Body of pancreas (tissue), 4 donors: ENCODE measurements around the gene RAD51B. TPM values are rescaled to one million over a fixed set of nuclear protein-coding genes. Genes with fewer than 3 reads are reported as not detected.
"Not testable (repeated sequence)": the region's sequence is repeated elsewhere in the genome, so short reads cannot be mapped to it uniquely, and the experiment has no call there.

Source experiments
- ATAC-seq: fragments of 150-250 bp; one replicate; pipeline ENCODE4 v1.9.1; 2016
- DNase-seq, 4 donors: peaks; one replicate each; pipeline ENCODE4 v3.0.0-alpha.2; 2019
- H3K27ac ChIP-seq, 4 donors: fragments of 200-600 bp; sonication (generic); 1 replicate in 3 of 4; 2 replicates in 1 of 4; pipeline versions ENCODE4 v1.5.1 to v1.6.1; 2016 to 2019; ENCODE audit warnings: mild to moderate bottlenecking in 1 of 4, mixed read lengths in 1 of 4, moderate library complexity in 1 of 4
- H3K27me3 ChIP-seq, 2 donors: fragments of 200-600 bp; sonication (generic); one replicate each; pipeline ENCODE4 v1.6.0; 2016; ENCODE audit warnings: mild to moderate bottlenecking in 1 of 2
- H3K36me3 ChIP-seq, 2 donors: fragments of 200-600 bp; sonication (generic); replicated peaks in 1 of 2; 2 replicates each; pipeline ENCODE4 v1.5.1; 2016; ENCODE audit warnings: low read depth in 2 of 2; ENCODE audit not compliant: insufficient read depth in 1 of 2
- H3K4me1 ChIP-seq: fragments of 200-600 bp; sonication (generic); one replicate; pipeline ENCODE4 v1.6.0; 2016
- H3K4me3 ChIP-seq, 2 donors: fragments of 200-600 bp; sonication (generic); 1 replicate in 1 of 2; 2 replicates in 1 of 2; pipeline ENCODE4 v1.5.1; 2016 to 2019
- H3K9me3 ChIP-seq, 3 donors: fragments of 200-600 bp; sonication (generic); 1 replicate in 2 of 3; 2 replicates in 1 of 3; pipeline ENCODE4 v1.5.1; 2016
- CTCF ChIP-seq, 7 experiments: fragments of 450-650 bp in 4 of 7; fragments of 200-600 bp in 3 of 7; sonication (generic) in 3 of 7; IDR thresholded peaks; one replicate each; pipeline ENCODE4 v1.5.1; 2016 to 2019; ENCODE audit warnings: antibody characterized with exemption in 7 of 7
- POLR2A ChIP-seq, 3 donors: fragments of 450-650 bp; IDR thresholded peaks; one replicate each; pipeline ENCODE4 v1.6.1; 2016; ENCODE audit warnings: antibody characterized with exemption in 3 of 3, mild to moderate bottlenecking in 2 of 3
- WGBS, 2 donors: methylation state at CpG; one replicate each; pipeline ENCODE4 v1.1.5; 2017; 5-methylcytosine and 5-hydroxymethylcytosine counted together
- intact Hi-C: fragments of 100-400 bp; cut with DNase I; formaldehyde crosslinking; loops from one replicate; pipeline ENCODE4 v1.15.1; 2023
- total RNA-seq, 2 donors: library from RNA; depleted of rRNA; stranded (reverse); fragments of >200 nt; gene quantifications; one replicate each; pipeline ENCODE4 v1.1.0, GENCODE V29; 2016

The RAD51B gene
- total RNA-seq, 2 donors from 2014 or later, result 12.2 to 29.6 TPM

- DNase-seq (no peak), ATAC-seq (no peak)
- Histone ChIP-seq H3K4me3 (no peak overlapping the region), H3K4me1 (peaks cover 56% of the 10 kb centered on the region), H3K27me3 (no peaks in the 10 kb centered on the region), H3K9me3 (no peaks in the 10 kb centered on the region), H3K27ac (no peak overlapping the region), H3K36me3 (no peaks in the 10 kb centered on the region)
- no peak for TF ChIP-seq CTCF (IDR thresholded peaks at IDR 0.05)
- TF ChIP-seq POLR2A (IDR thresholded peaks at IDR 0.05), result no peak
- intact Hi-C loops, result no loop called here
- WGBS, 2 donors, result 94% methylated on average over 2 of the region's 2 CpGs
These were observed 358.7 kb downstream of the RAD51B start for GRCh38 chr14:68178282-68178681.

GRCh38 chr14:68181519-68182326 lies 362.1 kb downstream of the RAD51B start:
- WGBS, 2 donors, result 87% methylated on average over 3 of the region's 3 CpGs
- peaks cover 28% of the 10 kb centered on the region for H3K4me1 ChIP-seq
- no peak for ATAC-seq
- TF ChIP-seq CTCF (IDR thresholded peaks at IDR 0.05) (no peak), POLR2A (IDR thresholded peaks at IDR 0.05) (no peak)
- no peak for DNase-seq
- no peaks in the 10 kb centered on the region for H3K9me3 ChIP-seq
- H3K27me3 ChIP-seq, result no peaks in the 10 kb centered on the region
- H3K4me3 ChIP-seq, result no peak overlapping the region
- intact Hi-C loops, result no loop called here
- H3K27ac ChIP-seq, result no peak overlapping the region
- no peaks in the 10 kb centered on the region for H3K36me3 ChIP-seq

- TF ChIP-seq CTCF (IDR thresholded peaks at IDR 0.05) (no peak), POLR2A (IDR thresholded peaks at IDR 0.05) (no peak)
These were observed 362.9 kb downstream of the RAD51B start for GRCh38 chr14:68182492-68182891.

GRCh38 chr14:68186500-68187276 lies 367.1 kb downstream of the RAD51B start:
- intact Hi-C loops, DNase-seq, H3K9me3 ChIP-seq, ATAC-seq, H3K36me3 ChIP-seq, H3K27me3 ChIP-seq, H3K4me3 ChIP-seq, H3K27ac ChIP-seq: not testable (repeated sequence)
- H3K4me1 ChIP-seq, result peaks cover 26% of the 10 kb centered on the region
- 97 to 98% methylated on average over 5 of the region's 5 CpGs for WGBS, 2 donors

More at GRCh38 chr14:68182492-68182891, 362.9 kb downstream of the RAD51B start:
- ATAC-seq (no peak), DNase-seq (no peak)
- intact Hi-C loops, result no loop called here
- WGBS, 2 donors, result 87 to 89% methylated on average over 5 of the region's 5 CpGs
- H3K27ac ChIP-seq, result no peak overlapping the region
- H3K9me3 ChIP-seq, result no peaks in the 10 kb centered on the region
- H3K4me3 ChIP-seq, result no peak overlapping the region
- no peaks in the 10 kb centered on the region for H3K36me3 ChIP-seq
- no peaks in the 10 kb centered on the region for H3K27me3 ChIP-seq
- H3K4me1 ChIP-seq, result peaks cover 22% of the 10 kb centered on the region

GRCh38 chr14:68188174-68188573 lies 368.6 kb downstream of the RAD51B start:
- Histone ChIP-seq H3K36me3 (no peaks in the 10 kb centered on the region), H3K9me3 (no peaks in the 10 kb centered on the region), H3K4me3 (no peak overlapping the region), H3K4me1 (peaks cover 41% of the 10 kb centered on the region), H3K27me3 (no peaks in the 10 kb centered on the region), H3K27ac (no peak overlapping the region)
- ATAC-seq (no peak), DNase-seq (no peak)
- intact Hi-C loops, result no loop called here
- TF ChIP-seq CTCF (IDR thresholded peaks at IDR 0.05) (no peak), POLR2A (IDR thresholded peaks at IDR 0.05) (no peak)
- 93 to 95% methylated on average over 1 of the region's 1 CpG for WGBS, 2 donors
